HCT116 (cell line): ENCODE measurements around the gene PDCL2. TPM values are rescaled to one million over a fixed set of nuclear protein-coding genes. Genes with fewer than 3 reads are reported as not detected.
"Not testable (repeated sequence)": the region's sequence is repeated elsewhere in the genome, so short reads cannot be mapped to it uniquely, and the experiment has no call there.

Experiments used
- ATAC-seq: fragments of 200-7000 bp; cut with Tn5 transposase; 2 replicates; pipeline ENCODE4 v1.9.1; 2020; ENCODE audit warnings: mild to moderate bottlenecking, moderate library complexity
- BruUV-seq: library from RNA; stranded (reverse); fragments of 400-500 nt; replicated peaks from 2 replicates; lab custom pipeline; 2021; lab: Mats Ljungman, UMichigan
- CTCF ChIA-PET: fragments of 300-600 bp; sonication (Branson Sonifier 250); formaldehyde crosslinking; loops from one replicate; lab custom pipeline; 2021; ENCODE audit warnings: antibody characterized with exemption; lab: Charles Lee
- POLR2A ChIA-PET: fragments of 300-600, 350-600 bp; sonication (Branson Sonifier 250); formaldehyde crosslinking; loops from one replicate; lab custom pipeline; 2021; ENCODE audit warnings: antibody characterized with exemption; lab: Charles Lee
- RAD21 ChIA-PET, 2 experiments: fragments of 300-600 bp; sonication (Branson Sonifier 250); formaldehyde crosslinking; loops; one replicate each; lab custom pipeline; 2023; ENCODE audit warnings: low total read pairs in 2 of 2; ENCODE audit not compliant: uncharacterized antibody in 2 of 2, unreplicated experiment in 2 of 2, low non-redundant PET in 1 of 2; lab: Charles Lee
- DNase-seq: peaks from one replicate; pipeline ENCODE4 v3.0.0-alpha.2; 2010; ENCODE audit warnings: low read depth, low spot score
- H2AFZ ChIP-seq: fragments of 200-600 bp; shearing (Covaris generic), sonication (generic); 2 replicates; pipeline ENCODE4 v1.6.1; 2017; ENCODE audit warnings: low read depth, mixed run types, mixed read lengths, antibody characterized with exemption, low read length; ENCODE audit not compliant: poor library complexity, severe bottlenecking
- H3K27ac ChIP-seq: 2 replicates; pipeline ENCODE4 v1.5.1; 2012; ENCODE audit warnings: low read depth, low read length
- H3K27me3 ChIP-seq: fragments of 200-600 bp; sonication (generic); 2 replicates; pipeline ENCODE4 v1.6.1; 2016; ENCODE audit warnings: mixed run types, low read length, mixed read lengths; ENCODE audit not compliant: insufficient read depth
- H3K36me3 ChIP-seq, 2 experiments: fragments of 200-500 bp in 1 of 2; fragments of 200-600 bp in 1 of 2; sonication (Bioruptor generic) in 1 of 2; sonication (generic) in 1 of 2; 2 replicates each; pipeline versions ENCODE4 v1.5.1 to v1.6.1; 2014 to 2016; ENCODE audit warnings: low read length in 2 of 2, inconsistent platforms in 1 of 2, mixed read lengths in 1 of 2, mixed run types in 1 of 2; ENCODE audit not compliant: insufficient read depth in 2 of 2, control insufficient read depth in 1 of 2
- H3K4me1 ChIP-seq, 2 experiments: fragments of 200-600 bp in 1 of 2; sonication (generic) in 1 of 2; 2 replicates each; pipeline versions ENCODE4 v1.5.1 to v1.6.1; 2012 to 2017; ENCODE audit warnings: low read length in 2 of 2, inconsistent platforms in 1 of 2, mild to moderate bottlenecking in 1 of 2, mixed read lengths in 1 of 2, mixed run types in 1 of 2, moderate library complexity in 1 of 2; ENCODE audit not compliant: insufficient read depth in 2 of 2, control insufficient read depth in 1 of 2
- H3K4me2 ChIP-seq: fragments of 200-600 bp; sonication (generic); 2 replicates; pipeline ENCODE4 v1.6.1; 2017; ENCODE audit warnings: mixed run types, low read length, mixed read lengths
- H3K4me3 ChIP-seq, 2 experiments: fragments of 200-600 bp in 1 of 2; sonication (generic) in 1 of 2; replicated peaks in 1 of 2; 2 replicates each; pipeline ENCODE4 v1.5.1; 2011 to 2016; ENCODE audit warnings: low read length in 2 of 2, control low read depth in 1 of 2, low read depth in 1 of 2, mild to moderate bottlenecking in 1 of 2, mixed read lengths in 1 of 2, mixed run types in 1 of 2
- H3K79me2 ChIP-seq: fragments of 200-600 bp; sonication (generic); 2 replicates; pipeline ENCODE4 v1.6.1; 2017; ENCODE audit warnings: mild to moderate bottlenecking, mixed run types, low read length, moderate library complexity, mixed read lengths; ENCODE audit not compliant: insufficient read depth
- H3K9ac ChIP-seq: fragments of 200-600 bp; sonication (generic); 2 replicates; pipeline ENCODE4 v1.6.1; 2016; ENCODE audit warnings: low read length, mixed read lengths
- H3K9me2 ChIP-seq: fragments of 200-600 bp; sonication (generic), shearing (Covaris generic); 2 replicates; pipeline ENCODE4 v1.6.1; 2017; ENCODE audit warnings: mixed run types, mild to moderate bottlenecking, moderate library complexity; ENCODE audit not compliant: insufficient read depth
- H3K9me3 ChIP-seq, 2 experiments: fragments of 200-500 bp in 1 of 2; fragments of 200-600 bp in 1 of 2; sonication (Bioruptor generic) in 1 of 2; sonication (generic) in 1 of 2; 2 replicates each; pipeline ENCODE4 v1.6.1; 2014 to 2017; ENCODE audit warnings: low read length in 2 of 2, mixed read lengths in 2 of 2, inconsistent platforms in 1 of 2, low read depth in 1 of 2, mild to moderate bottlenecking in 1 of 2, mixed run types in 1 of 2, moderate library complexity in 1 of 2; ENCODE audit not compliant: control insufficient read depth in 1 of 2, insufficient read depth in 1 of 2
- H4K20me1 ChIP-seq: fragments of 200-600 bp; sonication (generic), shearing (Covaris generic); 2 replicates; pipeline ENCODE4 v1.6.1; 2017; ENCODE audit warnings: mixed run types, mild to moderate bottlenecking, moderate library complexity; ENCODE audit not compliant: insufficient read depth
- CTCF ChIP-seq, 3 experiments: fragments of 200-600 bp in 1 of 3; sonication (generic) in 1 of 3; IDR thresholded peaks in 2 of 3; conservative IDR thresholded peaks in 1 of 3; 2 replicates each; pipeline ENCODE4 v1.5.1; 2012 to 2017; ENCODE audit warnings: low read depth in 2 of 3, low read length in 2 of 3, antibody characterized with exemption in 1 of 3, borderline replicate concordance in 1 of 3, control low read depth in 1 of 3, mild to moderate bottlenecking in 1 of 3, mixed read lengths in 1 of 3, mixed run types in 1 of 3, moderate library complexity in 1 of 3; ENCODE audit not compliant: insufficient read depth in 1 of 3
- EZH2 ChIP-seq: fragments of 200-600 bp; sonication (generic); IDR thresholded peaks from 2 replicates; pipeline ENCODE4 v1.6.1; 2017; ENCODE audit warnings: antibody characterized with exemption, mixed run types
- FOSL1 ChIP-seq: IDR thresholded peaks from 2 replicates; pipeline ENCODE4 v1.6.1; 2012; ENCODE audit warnings: low read depth
- JUND ChIP-seq: IDR thresholded peaks from 2 replicates; pipeline ENCODE4 v1.6.1; 2012
- POLR2AphosphoS5 ChIP-seq: IDR thresholded peaks from 2 replicates; pipeline ENCODE4 v1.6.1; 2011; ENCODE audit warnings: mild to moderate bottlenecking, low read depth, low read length, moderate library complexity
- RAD21 ChIP-seq: IDR thresholded peaks from 2 replicates; pipeline ENCODE4 v1.6.1; 2012; ENCODE audit warnings: low read depth, mild to moderate bottlenecking
- SIN3A ChIP-seq: IDR thresholded peaks from 2 replicates; pipeline ENCODE4 v1.6.1; 2012; ENCODE audit warnings: low read depth
- SP1 ChIP-seq: IDR thresholded peaks from 2 replicates; pipeline ENCODE4 v1.6.1; 2012; ENCODE audit warnings: low read depth
- SRF ChIP-seq: IDR thresholded peaks from 2 replicates; pipeline ENCODE4 v1.6.1; 2012; ENCODE audit warnings: low read depth
- TCF7L2 ChIP-seq: IDR thresholded peaks from 2 replicates; pipeline ENCODE4 v1.7.0; 2011; ENCODE audit warnings: borderline replicate concordance, inconsistent platforms; ENCODE audit not compliant: insufficient read depth, insufficient read length; ENCODE audit errors: extremely low read depth
- YY1 ChIP-seq: IDR thresholded peaks from 2 replicates; pipeline ENCODE4 v1.6.1; 2011; ENCODE audit warnings: low read length, low read depth, moderate library complexity, mild to moderate bottlenecking; ENCODE audit not compliant: insufficient replicate concordance; ENCODE audit errors: extremely low read depth
- ZFX ChIP-seq: fragments of 450-650 bp; IDR thresholded peaks from 2 replicates; pipeline ENCODE4 v1.6.1; 2017
- ZNF274 ChIP-seq: fragments of 200-500 bp; sonication (Bioruptor generic); IDR thresholded peaks from 2 replicates; pipeline ENCODE4 v1.6.1; 2014; ENCODE audit warnings: mild to moderate bottlenecking, low read depth, low read length, inconsistent platforms
- intact Hi-C: fragments of 100-400 bp; cut with micrococcal nuclease; formaldehyde crosslinking; loops from 2 replicates; pipeline ENCODE4 v1.10.0; 2022
- total RNA-seq: library from RNA; stranded (reverse); gene quantifications from one replicate; pipeline ENCODE4 v1.2.1, GENCODE V29; 2021; ENCODE audit not compliant: unreplicated experiment
- TF ChIP-seq, protein P1 (sequence below): IDR thresholded peaks from 2 replicates; pipeline ENCODE4 v1.6.1; 2012
- TF ChIP-seq, protein P2 (sequence below): IDR thresholded peaks from 2 replicates; pipeline ENCODE4 v1.6.1; 2012; ENCODE audit warnings: low read depth

PDCL2 gene
- total RNA-seq, 1 experiment from 2014 or later, result 0.47 TPM

GRCh38 chr4:55551964-55552363 lies 40.1 kb downstream of the PDCL2 start:
- H3K4me3 ChIP-seq, H3K9me2 ChIP-seq, H3K79me2 ChIP-seq, H3K4me2 ChIP-seq, H4K20me1 ChIP-seq, H3K27me3 ChIP-seq, H3K36me3 ChIP-seq, H2AFZ ChIP-seq, H3K9ac ChIP-seq, ATAC-seq, H3K9me3 ChIP-seq, H3K27ac ChIP-seq, BruUV-seq, DNase-seq, RAD21 ChIA-PET, POLR2A ChIA-PET, CTCF ChIA-PET: not testable (repeated sequence)
- H3K4me1 ChIP-seq, result peaks cover 42 to 59% of the 10 kb centered on the region in 2 experiments
- intact Hi-C loops, result loop anchor here (1.0 to 10.0 kb wide), 4 partner anchors 107 to 577 kb away; partner anchors contain the start of gene EXOC1

GRCh38 chr4:55549888-55550287 lies 42.2 kb downstream of the PDCL2 start:
- H3K36me3 ChIP-seq, result no peaks in the 10 kb centered on the region
- H3K9me3 ChIP-seq, result no peaks in the 10 kb centered on the region
- no peaks in the 10 kb centered on the region for H3K9me2 ChIP-seq
- CTCF ChIA-PET, result interaction anchor here (1.2 kb wide), 1 partner anchor 204 kb away, joined by 4 read pairs; the partner anchor contains the start of gene SRD5A3
- DNase-seq (peak; percentile 98), ATAC-seq (peak; percentile 43)
- H3K4me3 ChIP-seq, result peak overlapping the region in 1 of 2 experiments; percentile 9; a peak in 1 of 4 replicates
- intact Hi-C loops, result loop anchor here (5.0 to 10.0 kb wide), 7 partner anchors 85 to 575 kb away; partner anchors contain the start of genes EXOC1, NMU and SRD5A3
- RAD21 ChIA-PET, result no interaction called here
- peaks cover 18% of the 10 kb centered on the region for H3K79me2 ChIP-seq
- H3K4me2 ChIP-seq, result peak overlapping the region; percentile 91
- POLR2A ChIA-PET, result no interaction called here
- H3K4me1 ChIP-seq, result peaks cover 42 to 63% of the 10 kb centered on the region in 2 experiments
- H4K20me1 ChIP-seq, result no peaks in the 10 kb centered on the region
- H3K9ac ChIP-seq, result peak overlapping the region; percentile 50
- H2AFZ ChIP-seq, result no peak overlapping the region
- BruUV-seq, result no TSS peak
- no peaks in the 10 kb centered on the region for H3K27me3 ChIP-seq
- H3K27ac ChIP-seq, result peak overlapping the region; percentile 100
- TF ChIP-seq JUND, result peak; percentile 98
- TF ChIP-seq FOSL1, result peak; percentile 95
- TF ChIP-seq CTCF (IDR thresholded peaks at IDR 0.05 in 2 of 3, conservative IDR thresholded peaks at IDR 0.05 in 1 of 3; ENCODE audit: borderline replicate concordance in 1 of 3, insufficient read depth in 1 of 3, low read depth in 2 of 3, low read length in 2 of 3), result no peak
- no peak for TF ChIP-seq ZFX
- peak; percentile 75; the same call in 1 of the 2 replicates for TF ChIP-seq SRF
- TF ChIP-seq, protein P1, sequence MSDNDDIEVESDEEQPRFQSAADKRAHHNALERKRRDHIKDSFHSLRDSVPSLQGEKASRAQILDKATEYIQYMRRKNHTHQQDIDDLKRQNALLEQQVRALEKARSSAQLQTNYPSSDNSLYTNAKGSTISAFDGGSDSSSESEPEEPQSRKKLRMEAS, result peak; percentile 46; the same call in 1 of the 2 replicates
- TF ChIP-seq ZNF274, result no peak
- TF ChIP-seq SP1, result peak; percentile 94
- peak; percentile 15 for TF ChIP-seq RAD21
- peak; percentile 55; the same call in 1 of the 2 replicates for TF ChIP-seq POLR2AphosphoS5
- TF ChIP-seq YY1, result peak; percentile 39
- no peak for TF ChIP-seq EZH2
- TF ChIP-seq TCF7L2, result peak; percentile 92
- TF ChIP-seq, protein P2, sequence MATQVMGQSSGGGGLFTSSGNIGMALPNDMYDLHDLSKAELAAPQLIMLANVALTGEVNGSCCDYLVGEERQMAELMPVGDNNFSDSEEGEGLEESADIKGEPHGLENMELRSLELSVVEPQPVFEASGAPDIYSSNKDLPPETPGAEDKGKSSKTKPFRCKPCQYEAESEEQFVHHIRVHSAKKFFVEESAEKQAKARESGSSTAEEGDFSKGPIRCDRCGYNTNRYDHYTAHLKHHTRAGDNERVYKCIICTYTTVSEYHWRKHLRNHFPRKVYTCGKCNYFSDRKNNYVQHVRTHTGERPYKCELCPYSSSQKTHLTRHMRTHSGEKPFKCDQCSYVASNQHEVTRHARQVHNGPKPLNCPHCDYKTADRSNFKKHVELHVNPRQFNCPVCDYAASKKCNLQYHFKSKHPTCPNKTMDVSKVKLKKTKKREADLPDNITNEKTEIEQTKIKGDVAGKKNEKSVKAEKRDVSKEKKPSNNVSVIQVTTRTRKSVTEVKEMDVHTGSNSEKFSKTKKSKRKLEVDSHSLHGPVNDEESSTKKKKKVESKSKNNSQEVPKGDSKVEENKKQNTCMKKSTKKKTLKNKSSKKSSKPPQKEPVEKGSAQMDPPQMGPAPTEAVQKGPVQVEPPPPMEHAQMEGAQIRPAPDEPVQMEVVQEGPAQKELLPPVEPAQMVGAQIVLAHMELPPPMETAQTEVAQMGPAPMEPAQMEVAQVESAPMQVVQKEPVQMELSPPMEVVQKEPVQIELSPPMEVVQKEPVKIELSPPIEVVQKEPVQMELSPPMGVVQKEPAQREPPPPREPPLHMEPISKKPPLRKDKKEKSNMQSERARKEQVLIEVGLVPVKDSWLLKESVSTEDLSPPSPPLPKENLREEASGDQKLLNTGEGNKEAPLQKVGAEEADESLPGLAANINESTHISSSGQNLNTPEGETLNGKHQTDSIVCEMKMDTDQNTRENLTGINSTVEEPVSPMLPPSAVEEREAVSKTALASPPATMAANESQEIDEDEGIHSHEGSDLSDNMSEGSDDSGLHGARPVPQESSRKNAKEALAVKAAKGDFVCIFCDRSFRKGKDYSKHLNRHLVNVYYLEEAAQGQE, result no peak
- peak; percentile 82 for TF ChIP-seq SIN3A
